LNCaP clone FGC (cell line): Measurements from ENCODE around the gene CNTN2.

ENCODE experiments used
- DNase-seq: peaks from one replicate; pipeline ENCODE4 v3.0.0-alpha.2; 2011; ENCODE audit warnings: low read depth
- H3K4me3 ChIP-seq: 2 replicates; pipeline ENCODE4 v1.5.1; 2011; ENCODE audit warnings: mild to moderate bottlenecking, low read depth, low read length, control low read depth
- CTCF ChIP-seq: IDR thresholded peaks from 2 replicates; pipeline ENCODE4 v1.5.1; 2012; ENCODE audit warnings: mild to moderate bottlenecking; ENCODE audit not compliant: control insufficient read depth, insufficient read depth; ENCODE audit errors: extremely low read depth

CNTN2 gene

GRCh38 chr1:205043866-205044265 lies 854 bp downstream of the CNTN2 start:
- H3K4me3 ChIP-seq: no peak overlapping the region
- DNase-seq: no peak
- TF ChIP-seq CTCF: no peak

- no peak overlapping the region for H3K4me3 ChIP-seq
- no peak for DNase-seq
- TF ChIP-seq CTCF: no peak
Observed at GRCh38 chr1:205044741-205045140, 1.7 kb downstream of the CNTN2 start.

- H3K4me3 ChIP-seq: no peak overlapping the region
- DNase-seq: no peak
- no peak for TF ChIP-seq CTCF
Observed at GRCh38 chr1:205045146-205045545, 2.1 kb downstream of the CNTN2 start.

- DNase-seq: no peak
- no peak overlapping the region for H3K4me3 ChIP-seq
- TF ChIP-seq CTCF: no peak
Observed at GRCh38 chr1:205046870-205047269, 3.9 kb downstream of the CNTN2 start.

GRCh38 chr1:205047764-205048231 lies 4.8 kb downstream of the CNTN2 start:
- DNase-seq: no peak
- no peak for TF ChIP-seq CTCF
- no peak overlapping the region for H3K4me3 ChIP-seq

GRCh38 chr1:205048382-205048781 lies 5.4 kb downstream of the CNTN2 start:
- no peak for TF ChIP-seq CTCF
- H3K4me3 ChIP-seq: no peak overlapping the region
- no peak for DNase-seq

- TF ChIP-seq CTCF: no peak
- no peak overlapping the region for H3K4me3 ChIP-seq
- no peak for DNase-seq
Observed at GRCh38 chr1:205049479-205049878, 6.5 kb downstream of the CNTN2 start.
